HG03571 (cell line): ENCODE data around the gene IQGAP1.

Experiments
- ATAC-seq: cut with Tn5 transposase; IDR thresholded peaks from one replicate; pipeline ENCODE4 v1.9.1; 2021; ENCODE audit not compliant: unreplicated experiment

IQGAP1 gene

DNA sequence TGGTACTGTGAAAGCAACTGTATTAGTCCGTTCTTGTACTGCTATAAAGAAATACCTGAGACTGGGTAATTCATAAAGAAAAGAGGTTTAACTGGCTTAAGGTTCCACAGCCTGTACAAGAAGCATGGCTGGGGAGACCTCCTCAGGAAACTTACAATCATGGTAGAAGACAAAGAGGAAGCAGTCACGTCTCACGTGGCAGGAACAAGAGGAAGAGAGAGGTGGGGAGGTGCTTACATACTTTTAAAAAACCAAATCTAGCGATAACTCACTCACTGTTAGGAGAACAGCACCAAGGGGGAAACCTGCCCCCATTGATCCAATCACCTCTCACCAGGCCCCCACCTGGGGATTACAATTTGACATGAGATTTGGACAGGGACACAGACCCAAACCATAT is 48.9 kb downstream of the IQGAP1 start:
- ATAC-seq = no peak

DNA sequence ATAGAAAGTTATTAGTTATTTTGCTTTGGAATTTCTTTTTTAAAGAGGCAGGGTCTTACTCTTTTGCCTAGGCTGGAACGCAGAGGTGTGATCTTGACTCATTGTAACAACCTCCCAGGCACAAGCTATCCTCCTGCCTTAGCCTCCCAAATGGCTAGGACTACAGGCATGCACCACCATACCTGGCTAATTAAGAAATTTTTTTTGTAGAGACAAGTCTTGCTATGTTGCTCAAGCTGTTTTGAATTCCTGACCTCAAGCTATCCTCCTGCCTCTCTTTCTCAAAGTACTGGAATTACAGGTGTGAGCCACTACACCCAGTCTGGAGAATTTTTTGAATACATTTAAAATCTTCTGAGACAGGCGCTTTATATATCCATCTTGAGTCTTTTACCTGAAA is 49.5 kb downstream of the IQGAP1 start:
- no peak for ATAC-seq

DNA sequence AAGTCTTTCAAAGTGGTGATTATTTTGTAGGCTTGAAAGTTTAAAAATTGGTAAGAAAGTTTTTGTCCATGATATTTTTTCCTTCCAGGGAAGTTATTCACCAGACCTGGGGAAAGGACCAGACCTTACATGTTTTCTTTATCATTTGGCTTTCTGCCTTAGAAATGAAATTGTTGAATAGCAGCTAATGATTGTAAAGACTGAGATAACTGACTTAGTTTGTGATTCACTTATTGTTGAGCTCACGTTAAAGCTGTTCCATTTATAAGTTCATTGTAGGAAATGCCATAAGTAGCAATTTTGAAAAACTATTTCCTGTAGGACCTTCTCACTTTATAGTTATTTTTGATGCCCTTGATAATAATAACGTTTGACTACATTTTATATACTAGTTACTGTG is 51.9 kb downstream of the IQGAP1 start:
- no peak for ATAC-seq

DNA sequence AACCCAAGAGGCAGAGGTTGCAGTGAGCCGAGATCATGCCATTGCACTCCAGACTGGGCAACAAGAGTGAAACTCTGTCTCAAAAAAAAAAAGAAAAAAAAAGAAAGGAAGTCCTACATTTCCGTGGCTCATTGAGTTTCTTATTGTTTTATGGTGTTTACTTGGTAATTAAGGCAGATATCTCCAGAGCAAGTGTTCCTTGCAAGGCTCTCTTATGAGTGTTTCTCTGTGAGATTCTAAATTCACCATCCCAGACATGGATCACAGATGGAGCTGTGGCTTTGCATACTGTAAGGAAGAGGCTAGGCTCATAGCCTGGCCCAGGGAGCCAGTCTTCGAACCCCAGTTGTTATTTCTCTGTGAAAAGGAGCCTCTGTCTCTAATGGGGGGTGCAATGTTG is 53.0 kb downstream of the IQGAP1 start:
- ATAC-seq = no peak

DNA sequence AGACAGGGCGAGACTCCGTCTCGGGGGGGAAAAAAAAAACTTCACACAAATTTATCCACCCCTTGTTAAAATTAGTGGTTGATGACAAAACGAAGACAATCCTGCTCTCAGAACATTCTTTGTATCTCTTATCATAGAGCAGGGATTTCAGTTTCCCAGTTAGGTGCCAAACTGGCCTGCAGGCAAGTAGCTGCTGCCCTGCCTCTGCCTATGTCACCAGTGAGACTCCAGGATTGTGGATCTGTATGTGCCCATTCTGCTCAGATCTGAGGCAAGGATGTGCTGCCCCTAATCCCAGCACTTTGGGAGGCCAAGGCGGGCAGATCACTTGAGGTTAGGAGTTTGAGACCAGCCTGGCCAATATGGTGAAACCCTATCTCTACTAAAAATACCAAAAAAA is 54.4 kb downstream of the IQGAP1 start:
- ATAC-seq = no peak

DNA sequence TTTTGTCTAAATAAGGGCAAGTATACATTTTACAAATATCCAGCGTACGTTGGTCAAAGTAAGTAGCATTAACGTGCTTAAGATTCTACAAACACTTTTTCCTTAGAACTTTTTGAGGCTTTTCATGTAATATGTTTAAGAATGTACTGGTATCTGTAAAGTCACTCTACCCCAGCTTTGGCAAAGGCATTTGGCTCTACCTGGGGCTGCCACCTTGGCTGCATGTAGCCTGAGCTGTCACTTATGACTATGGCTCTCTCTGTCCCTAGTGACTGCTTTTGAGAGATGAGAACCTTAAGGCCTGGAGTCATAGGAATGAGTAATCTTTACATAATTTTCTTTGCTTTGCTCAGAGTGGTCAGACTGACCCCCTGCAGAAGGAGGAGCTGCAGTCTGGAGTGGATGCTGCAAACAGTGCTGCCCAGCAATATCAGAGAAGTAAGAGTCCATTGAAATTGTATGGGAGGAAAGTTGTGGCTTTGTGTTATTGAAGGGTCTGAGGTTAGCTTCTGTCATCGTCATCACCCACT is 61.2 kb downstream of the IQGAP1 start:
- no peak for ATAC-seq

DNA sequence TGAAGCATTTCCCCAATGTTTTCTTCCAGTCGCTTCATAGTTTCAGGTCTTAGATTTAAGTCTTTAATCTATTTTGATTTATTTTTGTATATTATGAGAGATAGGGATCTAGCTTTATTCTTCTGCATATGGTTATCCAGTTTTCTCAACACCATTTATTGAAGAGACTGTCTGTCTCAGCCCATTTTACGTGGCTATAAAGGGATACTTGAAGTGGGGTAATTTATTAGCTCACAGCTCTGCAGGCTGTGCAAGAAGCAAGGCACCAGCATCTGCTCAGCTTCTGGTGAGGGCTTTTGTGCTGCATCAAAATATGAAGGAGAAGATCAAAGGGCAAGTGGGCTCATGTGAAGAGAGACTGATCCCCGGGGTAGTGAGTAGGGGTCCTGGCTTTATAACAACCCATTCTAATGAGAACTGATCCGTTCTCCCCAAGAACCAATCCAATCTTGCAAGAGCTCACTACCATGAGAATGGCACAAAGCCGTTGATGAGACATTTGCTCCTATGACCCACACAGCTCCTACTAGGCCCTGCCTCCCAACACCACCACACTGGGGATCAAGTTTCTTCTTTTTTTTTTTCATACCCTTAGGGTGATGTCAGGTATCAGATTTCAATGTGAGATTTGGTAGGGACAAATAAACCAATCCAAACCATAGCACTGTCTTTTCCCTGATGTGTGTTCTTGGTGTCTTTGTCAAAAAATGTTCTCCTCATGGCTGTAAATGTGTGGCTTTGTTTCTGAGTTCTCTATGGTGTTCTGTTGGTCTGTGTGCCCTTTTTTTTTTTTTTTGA is 63.2 kb downstream of the IQGAP1 start:
- no peak for ATAC-seq

DNA sequence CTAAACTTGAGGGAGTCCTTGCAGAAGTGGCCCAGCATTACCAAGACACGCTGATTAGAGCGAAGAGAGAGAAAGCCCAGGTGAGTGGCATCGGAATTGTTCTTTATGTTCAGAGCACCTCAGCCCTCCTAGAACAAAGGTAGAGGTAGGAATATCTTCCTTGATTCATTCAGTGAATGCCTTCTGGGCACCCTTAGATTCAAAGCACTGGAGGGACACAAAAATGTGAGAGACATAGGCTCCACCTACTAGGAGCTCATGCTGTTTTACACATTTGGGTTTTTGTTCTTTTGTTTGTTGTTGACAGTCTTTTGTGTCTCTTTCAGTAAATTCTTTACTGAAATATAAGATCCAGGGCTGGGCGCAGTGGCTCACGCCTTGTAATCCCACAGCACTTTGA is 68.2 kb downstream of the IQGAP1 start:
- no peak for ATAC-seq

DNA sequence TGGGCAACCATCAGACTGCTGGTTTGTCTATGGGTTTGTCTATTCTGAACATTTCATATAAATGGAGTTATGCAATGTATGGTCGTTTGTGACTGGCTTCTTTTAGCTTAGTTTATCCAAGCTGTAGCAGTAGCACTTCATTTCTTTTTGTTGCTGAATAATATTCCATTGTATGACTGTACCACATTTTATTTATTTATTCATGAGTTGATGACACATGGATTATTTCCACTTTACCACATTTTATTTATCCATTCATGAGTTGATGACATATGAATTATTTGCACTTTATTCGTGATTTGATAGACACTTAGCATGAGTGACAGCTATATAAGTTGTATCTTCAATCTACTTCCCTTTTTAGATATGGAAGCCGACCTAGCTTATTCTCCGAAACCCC is 70.0 kb downstream of the IQGAP1 start:
- ATAC-seq = no peak

DNA sequence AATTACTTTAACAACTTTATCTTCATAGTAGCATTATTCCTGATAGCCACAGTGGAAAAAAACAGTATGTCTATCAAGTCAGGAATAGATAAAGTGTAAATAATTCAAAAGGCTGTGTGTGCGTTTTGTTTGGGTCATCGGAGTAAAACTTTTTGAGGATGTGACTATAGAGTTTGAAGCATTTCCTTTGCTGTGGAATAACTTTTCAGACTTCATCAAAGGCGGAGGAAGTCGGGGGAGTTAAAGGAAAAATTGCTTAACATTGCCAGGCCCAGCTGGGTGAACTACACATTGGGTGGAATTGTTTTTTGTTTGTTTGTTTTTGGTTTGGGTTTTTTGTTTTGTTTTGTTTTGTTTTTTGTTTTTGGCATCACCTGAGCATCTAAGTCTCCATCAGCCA is 71.3 kb downstream of the IQGAP1 start:
- ATAC-seq = no peak

DNA sequence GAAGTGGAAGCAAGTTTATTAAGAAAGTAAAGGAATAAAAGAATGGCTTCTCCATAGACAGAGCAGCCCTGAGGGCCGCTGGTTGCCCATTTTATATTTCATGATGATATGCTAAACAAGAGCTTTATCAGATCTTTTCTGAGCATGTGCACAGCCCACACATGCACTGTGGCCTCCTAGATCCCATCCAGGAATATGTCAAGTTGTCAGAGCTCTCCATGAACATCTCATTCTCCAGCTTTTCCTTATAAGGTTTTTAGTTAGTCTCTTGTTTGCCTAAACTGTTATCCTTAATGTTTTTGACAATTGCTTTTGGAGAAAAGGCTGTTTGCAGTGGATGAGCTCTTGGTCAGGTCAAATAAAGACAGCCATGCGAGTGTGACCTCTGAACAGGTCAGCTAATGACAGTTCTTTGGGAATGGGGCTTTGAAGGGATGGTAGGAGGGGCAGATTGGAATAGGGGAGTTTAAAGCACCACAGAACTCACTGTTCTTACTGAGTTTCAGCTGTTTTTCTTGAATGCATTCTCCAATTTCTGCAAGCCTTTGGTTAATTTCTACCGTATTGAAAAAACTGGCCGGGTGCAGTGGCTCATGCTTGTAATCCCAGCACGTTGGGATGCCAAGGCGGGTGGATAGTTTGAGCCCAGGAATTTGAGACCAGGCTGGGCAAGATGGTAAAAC is 72.2 kb downstream of the IQGAP1 start:
- no peak for ATAC-seq

DNA sequence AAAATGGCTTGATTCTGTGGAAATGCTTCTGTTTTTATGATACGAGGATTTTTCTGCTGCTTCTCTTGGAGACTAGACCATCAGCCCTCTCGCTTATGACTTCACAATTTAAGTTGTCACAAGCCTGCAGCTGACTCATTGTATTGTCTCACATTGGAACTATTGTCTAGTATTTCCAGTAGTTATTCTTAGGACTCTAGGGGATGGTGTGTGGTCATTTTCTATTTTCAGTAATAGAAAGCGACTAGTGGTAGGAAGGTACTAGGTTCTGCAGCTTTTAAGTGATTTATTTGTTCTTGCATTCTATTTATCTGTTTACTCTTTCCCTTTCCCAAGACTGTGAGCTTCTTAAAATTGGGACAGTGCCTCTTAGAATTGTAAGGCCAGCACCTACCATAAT is 75.3 kb downstream of the IQGAP1 start:
- ATAC-seq = no peak

DNA sequence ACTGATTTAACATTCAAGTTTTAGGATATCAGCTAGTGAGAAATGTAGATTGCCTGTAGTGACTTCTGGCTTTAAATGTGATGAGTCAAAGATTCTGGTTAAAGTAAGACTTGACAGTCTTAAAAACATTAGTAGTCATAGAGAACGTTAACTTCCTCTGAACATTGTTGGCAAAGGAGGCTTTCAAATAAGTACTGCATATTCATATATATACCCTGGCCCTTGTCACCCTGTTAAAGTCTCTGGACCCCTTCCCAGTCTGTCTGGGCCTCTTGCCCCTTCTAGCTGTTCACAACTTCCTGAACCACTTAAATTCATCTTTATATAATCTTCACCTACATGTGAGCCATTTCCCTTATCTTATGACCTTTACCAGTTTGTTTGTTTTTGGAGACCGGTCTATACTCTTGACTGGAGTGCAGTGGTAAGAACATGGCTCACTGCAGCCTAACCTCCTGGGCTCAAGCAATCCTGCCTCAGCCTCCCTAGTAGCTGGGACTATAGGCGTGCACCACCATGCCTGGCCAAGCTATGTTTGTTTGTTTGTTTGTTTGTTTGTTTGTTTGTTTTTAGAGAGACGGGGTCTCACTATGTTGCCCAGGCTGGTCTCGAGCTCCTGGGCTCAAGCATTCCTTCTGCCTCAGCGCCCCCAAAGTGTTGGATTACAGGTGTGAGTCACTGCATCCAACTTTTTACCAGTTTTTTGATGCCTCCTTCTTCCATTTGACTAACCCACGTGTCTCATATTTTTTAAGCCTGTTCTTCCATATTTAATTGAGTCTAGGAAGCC is 77.3 kb downstream of the IQGAP1 start:
- no peak for ATAC-seq

DNA sequence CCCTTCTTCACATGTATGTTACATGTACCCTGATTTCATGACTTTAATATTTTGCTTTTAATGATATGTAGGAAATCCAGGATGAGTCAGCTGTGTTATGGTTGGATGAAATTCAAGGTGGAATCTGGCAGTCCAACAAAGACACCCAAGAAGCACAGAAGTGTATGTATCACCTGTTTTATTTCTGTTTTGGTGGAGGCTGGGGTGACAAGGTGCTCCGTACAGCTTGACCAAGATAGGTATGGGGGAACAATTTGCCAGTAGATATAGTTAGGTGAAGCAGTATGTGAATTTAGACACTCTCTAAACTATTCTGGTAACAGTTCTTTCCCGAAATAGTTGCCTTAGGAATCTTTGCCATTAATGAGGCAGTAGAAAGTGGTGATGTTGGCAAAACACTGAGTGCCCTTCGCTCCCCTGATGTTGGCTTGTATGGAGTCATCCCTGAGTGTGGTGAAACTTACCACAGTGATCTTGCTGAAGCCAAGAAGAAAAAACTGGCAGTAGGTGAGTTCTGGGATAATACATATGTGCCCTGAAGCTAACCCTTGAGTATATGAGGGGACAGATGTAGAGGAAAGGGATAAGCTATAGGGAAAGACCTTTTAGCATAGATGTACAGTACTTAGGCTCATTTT is 78.0 kb downstream of the IQGAP1 start:
- ATAC-seq = no peak

DNA sequence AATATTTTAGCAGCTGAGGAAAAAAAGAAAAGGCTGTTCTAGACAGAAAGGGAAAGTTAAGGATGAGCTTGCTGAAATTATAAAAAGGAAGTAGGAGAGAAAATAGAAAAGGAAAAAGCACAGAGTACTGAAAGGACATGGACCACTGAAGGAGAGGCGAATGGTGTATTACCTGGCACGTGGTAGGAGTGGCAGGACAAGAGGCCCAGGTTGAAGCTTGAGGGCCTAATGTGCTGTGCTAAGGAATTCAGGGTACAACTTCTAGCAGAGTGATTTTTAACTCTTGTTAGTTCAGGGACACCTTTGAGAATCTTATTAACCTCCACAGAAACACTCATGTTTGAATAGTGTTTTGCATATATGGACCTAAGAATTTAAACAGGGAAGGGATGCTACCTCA is 81.7 kb downstream of the IQGAP1 start:
- no peak for ATAC-seq

DNA sequence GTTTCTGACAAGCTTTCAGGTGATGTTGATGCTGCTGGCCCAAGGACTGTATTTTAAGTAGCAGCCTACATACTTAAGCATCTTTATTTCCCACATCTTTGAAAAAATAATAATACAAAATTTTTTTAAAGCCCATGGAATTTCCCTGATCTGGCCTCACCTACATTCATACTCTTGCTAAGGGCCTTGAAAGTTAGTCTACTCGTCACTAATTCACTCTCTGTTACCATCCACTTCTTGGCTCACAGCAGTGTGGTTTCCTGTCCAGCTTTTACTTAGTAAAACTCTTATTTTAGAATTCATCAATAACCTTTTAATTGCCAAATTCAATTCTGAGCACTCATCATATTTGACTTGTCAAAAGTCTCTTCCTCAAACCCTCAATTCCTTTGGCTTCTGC is 82.4 kb downstream of the IQGAP1 start:
- ATAC-seq = no peak

DNA sequence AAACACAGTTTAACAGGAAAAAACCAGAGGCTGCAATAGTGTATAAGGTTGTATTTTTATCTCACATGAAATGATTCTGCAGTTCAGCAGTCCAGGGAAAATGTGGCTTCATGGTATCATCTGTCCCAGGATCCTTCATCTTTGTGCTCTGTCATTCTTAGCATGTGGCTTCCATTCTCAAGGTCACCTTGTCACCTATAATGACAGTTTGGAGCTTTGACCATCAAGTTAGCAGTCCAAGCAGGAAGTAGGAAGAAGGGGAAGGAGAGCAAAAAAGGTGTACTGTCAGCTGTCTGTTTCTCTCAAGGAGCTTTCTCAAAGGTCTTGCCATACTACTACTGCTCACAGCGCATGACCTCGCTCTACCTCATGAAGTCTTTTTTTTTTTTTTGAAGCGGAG is 83.1 kb downstream of the IQGAP1 start:
- no peak for ATAC-seq

DNA sequence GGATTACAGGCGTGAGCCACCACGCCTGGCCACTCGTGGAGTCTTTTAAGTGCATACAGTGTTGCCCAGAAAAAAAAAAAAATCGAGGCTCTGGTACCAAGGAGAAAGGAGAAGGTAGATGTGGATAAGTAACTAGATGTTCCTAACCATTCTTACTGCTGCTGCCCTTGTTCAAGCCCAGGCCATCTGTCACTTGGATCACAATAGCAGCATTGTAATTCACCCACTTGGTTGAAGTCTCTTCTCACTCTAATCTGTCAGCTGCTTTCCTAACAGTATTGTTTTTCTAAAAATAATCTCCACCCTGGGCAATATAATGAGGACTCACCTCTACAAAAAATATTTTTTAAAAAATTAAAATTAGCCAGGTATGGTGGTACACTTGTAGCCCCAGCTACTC is 83.7 kb downstream of the IQGAP1 start:
- no peak for ATAC-seq

DNA sequence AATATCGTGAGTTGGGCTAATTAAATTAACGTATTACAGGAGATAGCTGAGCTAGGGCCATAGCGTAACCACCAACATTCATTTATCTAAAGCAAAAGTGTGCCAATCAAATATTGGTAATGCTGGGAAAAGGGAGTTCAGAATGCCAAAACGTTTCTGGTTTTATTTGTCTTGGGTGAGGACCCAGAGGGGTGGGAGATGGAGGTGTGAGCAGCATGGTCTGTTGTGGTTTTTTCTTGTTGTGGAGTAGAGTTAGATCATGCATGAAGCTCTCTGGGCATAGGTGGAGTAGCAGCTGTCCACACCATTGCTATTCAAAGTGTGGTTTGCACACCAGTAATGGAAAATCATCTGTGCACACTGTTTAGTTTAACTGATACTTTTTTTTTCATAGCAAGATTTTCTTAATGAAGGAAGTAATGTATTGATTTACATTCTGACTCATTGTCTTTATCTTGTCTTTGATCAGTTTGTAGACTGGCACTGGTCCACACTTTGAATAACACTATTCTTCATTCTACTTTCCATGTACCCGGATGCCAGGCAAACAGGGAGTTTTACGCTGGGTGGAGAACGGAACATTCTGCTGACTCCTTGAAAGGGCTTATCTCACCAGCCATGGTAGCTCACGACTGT is 90.9 kb downstream of the IQGAP1 start:
- ATAC-seq = no peak

DNA sequence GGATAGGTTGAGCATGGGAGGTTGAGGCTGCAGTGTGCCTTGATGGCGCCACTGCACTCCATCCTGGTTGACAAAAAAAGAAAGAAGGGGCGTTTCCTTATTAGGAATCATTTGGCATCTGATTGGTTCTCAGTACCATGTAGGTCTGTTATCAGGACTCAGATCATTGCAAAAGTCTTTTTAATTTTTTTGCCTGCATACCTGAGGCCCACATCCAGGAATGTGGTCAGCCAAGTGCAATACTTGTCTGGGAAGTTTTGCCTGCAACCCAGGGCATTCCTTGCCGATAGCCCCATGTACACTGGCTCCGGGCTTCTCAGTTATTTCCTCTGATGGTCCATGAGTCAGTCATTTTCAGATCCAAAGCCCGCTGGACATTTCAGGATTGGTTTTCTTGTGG is 91.6 kb downstream of the IQGAP1 start:
- no peak for ATAC-seq

DNA sequence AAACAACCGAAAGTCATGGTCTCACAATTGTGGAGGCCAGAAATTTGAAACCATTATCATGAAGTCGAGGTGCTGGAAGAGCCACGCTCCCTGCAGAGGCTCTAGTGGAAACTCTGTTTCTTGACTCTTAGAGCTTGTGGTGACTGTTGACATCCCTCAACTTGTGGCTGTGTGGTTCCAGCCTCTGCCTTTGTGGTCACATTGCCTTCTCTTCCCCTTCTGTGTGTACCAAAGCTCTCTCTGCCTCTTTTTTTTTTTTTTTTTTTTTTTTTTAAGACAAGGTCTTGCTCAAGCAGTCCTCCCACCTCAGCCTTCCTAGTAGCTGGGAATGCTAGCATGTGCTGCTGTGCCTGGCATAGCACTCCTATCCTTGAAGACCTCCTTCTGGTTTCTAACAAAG is 93.0 kb downstream of the IQGAP1 start:
- no peak for ATAC-seq
